ENCODE results near the gene CRYGN.

The CRYGN gene

DNA sequence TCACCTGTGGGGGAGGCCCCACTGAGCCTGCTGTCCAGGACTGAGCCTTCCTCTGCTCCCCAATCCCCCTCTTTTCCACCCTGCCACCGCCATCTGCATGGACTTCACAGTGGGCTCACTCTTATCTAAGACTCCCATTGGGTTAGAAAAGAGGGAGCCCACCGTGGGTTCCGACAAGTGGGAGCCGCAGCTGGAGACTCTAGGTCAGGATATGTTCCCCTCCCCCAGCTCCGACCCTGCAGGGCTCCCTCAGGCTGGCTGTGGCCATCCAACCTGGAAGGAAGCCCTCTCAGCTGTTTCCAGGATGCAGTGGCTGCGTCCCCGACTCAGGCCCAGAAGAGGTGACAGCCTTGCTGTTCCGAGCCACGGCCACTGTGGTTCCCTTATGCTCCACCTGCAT is 34.9 kb downstream of the CRYGN start:
- DNase-seq: no peak

DNA sequence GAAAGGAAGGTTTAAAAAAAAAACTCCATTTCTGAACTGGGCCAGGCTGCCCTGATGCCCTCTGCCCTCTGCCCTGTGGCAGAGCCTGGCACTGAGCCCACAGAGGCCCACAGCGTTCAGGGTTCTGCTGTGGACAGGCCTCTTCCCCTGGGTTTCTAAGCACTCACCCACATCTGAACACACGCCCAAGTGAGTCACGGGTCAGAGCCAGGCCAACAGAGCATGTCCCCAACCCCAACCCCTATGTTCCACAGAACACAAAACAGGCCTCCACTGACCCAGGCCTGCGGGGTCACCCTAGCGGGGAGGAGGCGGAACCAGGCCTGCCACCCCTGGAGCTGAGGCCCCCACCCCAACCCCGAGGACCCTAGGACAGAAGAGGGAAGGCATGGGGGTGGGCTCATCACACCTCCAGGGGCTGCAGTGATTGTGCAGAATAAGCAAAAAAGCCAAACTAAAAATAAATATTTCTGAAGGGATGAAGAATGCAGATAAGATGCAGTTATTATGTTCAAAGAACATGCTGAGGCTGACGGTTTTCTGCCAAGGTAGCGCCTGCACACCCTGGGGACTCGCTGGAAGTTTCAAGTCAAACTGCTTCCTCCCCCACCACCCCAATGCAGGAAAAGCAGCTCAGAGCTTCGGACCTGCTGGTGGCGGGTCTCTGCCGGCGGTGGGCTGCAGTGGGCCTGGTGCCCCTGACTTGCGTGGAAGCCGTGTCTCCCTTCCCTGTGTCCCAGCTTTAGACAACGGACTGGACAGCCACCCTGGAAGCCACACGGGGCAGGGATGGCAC is 35.5 kb downstream of the CRYGN start:
- no peak for DNase-seq

DNA sequence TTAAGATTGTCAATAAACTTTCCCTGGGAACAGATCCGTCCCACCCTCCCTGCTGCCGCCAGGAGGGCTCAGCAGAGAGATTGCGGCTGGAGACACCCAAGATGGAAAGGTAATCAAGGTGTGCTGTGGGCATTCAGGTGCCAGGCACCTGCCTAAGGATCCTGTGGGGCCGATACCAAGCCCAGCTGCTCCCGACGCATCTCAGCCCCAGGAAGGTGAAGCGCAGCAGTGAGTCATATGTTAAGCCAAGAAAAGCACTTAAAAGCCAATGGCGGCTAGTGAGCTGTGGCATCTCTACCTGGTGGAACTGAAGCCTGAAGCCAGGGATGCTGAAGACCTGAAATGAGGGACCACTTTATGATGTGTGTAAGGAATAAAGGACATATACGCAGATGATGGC is 36.2 kb downstream of the CRYGN start:
- DNase-seq: no peak

DNA sequence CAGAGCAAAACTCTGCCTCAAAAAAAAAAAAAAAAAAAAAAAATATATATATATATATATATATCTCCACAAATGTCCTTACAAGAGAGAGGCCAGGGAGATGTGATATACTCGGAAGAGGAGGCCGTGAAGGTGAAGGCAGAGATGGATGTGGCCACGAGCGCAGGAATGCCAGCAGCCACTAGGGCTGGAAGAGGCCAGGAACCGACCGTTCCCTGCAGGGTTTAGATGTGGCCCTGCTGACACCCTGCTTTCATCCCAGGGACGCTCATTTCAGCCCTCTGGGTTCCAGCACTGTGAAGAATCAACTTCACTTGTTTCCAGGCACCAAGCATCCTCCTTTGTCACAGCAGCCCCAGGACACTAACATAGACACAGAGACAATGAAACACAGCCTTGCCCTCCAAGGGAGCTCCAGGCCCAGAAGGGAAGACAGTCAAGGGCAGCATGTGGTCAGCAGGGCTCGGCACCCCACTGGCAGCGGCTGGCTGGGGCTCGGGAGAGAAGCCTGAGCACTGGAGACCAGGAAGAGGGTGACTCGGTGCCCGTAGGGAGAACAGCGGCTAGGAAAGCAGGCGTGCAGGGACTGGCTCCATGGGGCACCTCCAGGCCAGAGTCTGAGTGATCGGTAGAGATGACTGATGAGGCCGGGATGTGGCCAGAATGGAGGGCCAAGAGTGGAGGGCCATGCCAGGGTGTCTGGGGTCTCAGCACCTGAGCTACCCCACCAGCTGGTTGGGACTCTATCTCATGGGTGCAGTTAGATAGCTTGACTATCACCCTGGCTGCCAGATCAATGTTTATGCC is 37.7 kb downstream of the CRYGN start:
- no peak for DNase-seq

DNA sequence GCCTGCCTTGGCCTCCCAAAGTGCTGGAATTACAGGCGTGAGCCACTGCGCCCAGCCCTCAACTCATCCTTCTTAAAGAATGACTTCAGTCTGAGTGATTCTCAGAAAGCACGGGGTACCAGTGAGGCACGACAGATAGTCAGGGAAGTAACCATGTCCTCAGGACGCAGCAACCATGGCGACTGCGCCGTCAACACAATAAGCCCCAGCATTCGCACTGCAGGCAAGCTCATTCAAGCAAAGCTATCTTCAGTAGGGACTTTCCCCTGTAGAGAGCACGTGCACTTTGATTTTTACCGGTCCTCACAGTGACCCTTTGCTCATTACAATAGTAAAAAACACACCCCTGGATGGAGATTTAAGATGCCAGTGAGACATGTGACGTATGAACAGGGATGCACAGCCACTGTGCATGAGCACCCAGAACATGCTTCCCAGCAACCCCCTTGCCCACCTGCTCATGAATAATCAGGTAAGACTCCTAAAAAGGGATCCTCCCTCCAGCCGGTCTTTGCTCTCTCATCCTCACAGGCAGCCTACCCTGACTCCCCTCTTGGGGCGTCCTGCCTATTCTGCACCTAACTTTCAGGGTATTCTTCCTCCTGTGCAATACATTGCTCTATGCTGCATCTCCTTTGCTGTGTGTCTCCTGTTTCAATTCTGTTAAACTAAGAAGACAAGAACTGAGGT is 39.2 kb downstream of the CRYGN start:
- DNase-seq: no peak

DNA sequence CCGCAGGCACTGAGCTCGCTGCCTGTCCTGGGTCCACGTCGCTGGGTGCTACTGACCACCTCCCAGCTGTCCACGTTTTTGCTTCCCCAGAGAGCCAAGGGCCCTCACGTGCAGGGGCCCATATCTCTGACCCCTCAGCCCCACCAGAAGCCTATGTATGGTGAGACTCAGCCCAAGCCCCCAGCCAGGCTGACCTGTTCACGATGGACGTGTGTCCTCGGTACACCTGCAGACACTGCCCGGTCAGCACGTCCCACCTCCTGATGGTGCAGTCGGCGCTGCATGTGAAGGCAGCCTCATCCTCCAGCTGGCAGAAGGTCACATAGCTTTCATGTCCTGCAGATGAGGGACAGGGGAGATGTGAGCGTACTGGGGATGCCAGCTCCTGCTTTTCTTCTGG is 40.0 kb downstream of the CRYGN start:
- DNase-seq: no peak

DNA sequence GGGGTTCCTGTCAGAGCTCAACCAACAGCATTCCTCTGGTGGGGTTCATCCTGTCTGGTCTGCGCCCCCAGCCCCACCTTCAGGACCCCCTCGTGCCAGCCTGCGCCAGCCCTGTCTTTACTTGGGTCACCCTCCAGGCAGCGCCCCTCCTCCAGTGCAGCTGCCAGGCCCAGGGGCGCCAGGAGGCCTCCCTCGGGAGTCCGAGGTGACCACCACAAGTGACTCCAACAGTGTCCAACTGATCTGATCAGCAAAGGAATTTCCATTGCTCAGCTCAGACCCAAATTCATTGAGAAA is 40.7 kb downstream of the CRYGN start:
- DNase-seq: no peak

DNA sequence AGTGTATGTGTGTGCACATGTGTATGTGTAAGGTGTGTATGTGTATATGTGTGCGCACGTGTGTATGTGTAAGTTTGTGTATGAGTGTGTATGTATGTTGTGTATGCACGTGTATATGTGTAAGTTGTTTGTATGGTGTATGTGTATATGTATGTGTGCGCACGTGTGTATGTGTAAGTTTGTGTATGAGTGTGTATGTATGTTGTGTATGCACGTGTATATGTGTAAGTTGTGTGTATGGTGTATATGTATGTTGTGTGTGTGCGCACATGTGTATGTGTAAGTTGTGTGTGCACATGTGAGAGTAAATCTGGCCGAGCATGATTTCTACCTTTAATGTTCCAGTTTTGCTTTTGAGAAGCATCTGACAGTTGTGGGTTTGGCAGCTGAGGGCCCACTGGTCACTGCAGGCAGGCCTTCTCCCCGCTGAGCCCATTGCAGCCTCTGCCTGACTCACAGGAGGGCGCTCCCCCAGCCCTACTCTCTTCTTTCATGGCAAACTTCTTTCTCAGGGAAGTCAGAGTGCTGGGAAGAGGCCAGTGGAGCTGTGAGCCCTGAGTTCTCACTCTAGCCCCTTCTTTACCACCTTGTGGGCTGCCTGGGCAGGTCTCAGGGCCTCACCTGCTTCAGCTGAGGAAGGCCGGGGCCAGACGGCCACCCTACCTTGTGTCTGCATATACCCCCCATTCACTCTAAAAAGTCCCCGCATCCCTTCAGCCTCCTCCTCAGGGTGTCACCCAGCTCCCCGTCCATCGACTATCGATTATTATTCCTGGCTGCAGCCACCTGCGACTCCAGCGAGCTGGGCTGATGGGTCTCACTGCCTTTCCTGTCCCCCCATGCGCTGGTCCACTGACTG is 41.3 kb downstream of the CRYGN start:
- no peak for DNase-seq

DNA sequence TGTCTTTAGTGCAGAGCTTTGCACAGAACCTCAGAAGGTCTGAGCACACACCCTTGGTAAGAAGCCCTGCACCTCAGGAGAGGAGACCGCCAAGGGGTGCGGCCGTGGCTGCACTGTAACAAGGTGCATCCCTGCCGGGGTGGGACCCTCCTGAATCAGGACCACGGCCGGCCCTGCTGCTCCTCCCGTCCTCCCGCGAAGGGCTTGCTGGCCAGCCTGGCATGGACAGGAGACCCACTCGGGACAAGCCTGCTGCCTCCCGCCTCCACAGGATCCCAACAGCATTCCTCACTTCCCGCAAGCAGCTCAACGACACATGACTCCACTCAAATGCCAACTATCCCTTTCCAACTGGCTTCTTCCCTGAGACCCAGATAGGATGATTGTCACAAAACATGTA is 42.9 kb downstream of the CRYGN start:
- DNase-seq: no peak

DNA sequence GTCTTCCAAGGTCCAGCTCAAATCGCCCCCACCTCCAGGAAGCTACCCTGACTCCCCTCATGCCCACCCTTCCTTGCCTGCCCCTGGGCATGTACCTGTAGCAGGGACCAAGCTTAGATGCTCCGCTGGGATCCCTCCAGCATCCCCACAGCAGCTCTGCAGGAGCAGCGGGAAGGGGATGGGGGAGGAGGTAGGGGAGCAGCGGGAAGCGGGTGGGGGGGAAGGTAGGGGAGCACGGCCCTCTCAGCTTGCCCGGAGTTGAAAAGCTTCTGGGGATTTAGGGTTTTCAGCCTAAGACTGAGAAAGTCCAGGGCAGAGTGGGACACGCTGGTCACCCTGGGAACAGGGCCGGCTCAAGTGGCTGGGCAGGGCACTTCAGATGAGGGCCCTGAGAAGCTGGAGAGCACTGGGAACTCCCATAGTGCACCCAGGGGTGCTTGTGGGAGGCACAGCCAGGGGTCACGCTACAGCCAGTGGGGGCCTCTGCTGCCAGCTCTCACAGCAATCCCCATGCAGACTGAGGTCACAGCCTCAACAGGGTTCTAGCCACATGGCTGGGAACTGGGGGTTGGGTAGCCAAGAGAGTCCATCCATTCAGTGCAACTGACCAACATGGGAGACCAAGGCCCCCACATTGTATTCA is 43.5 kb downstream of the CRYGN start:
- no peak for DNase-seq

DNA sequence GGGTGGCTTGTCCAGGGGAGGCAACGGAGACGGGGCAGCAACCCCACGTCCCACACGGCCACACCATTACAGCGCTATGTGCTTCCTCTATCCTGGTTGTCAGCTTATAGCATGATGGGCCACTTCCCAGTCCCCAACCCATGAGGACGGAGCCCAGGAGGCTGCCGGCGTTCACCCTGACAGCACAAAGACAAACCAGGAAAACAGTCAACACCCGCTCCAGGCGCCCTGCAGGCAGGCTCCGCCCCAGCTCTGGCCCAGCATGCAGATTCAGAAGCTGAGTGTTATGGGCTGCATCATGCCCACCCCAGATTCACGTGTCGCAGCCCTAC is 44.9 kb downstream of the CRYGN start:
- no peak for DNase-seq

DNA sequence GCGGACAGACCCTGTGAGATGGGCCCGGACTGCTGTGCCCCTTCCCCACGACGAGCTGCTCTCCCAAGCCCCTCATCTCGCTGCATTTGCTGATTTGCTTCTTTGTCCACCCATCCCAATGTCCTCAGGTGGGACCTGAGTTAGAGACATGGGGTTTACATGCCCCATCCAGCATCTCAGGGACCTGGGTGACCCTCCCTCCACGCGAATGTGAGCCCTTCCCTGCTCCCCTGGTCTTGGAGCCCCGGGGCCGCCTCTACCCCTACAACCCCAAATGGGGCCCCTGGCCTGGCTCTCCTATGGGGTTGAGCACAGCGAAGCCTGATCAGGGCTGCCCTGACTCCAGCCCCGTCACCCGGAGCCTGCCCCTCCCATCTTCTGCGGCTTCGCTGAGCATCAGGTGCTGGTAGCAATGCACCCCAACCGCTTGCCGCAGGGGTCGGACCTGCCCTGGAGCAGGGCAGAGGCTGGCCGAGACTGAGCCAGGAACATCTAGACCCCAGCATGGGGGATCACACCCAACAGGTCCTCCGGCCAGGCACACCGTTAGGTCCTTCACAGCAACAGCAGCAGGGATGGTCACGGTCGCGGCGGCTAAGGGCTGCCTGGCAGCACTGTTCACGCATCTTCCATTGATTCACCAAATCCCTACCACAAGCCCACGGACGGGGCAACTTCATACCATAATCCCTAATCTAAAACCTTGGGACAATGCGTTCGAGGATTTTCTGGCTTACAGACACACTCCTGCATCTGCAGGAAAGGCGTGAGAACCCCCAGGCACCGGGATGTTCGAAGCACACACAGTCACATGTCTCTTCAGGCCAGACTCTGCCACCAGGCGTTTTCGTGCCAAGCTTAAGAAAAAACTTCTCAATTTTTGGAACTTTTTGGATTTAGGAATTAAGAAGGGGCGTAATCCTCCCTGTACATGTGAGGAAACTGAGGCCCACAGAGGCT is 45.6 kb downstream of the CRYGN start:
- no peak for DNase-seq

DNA sequence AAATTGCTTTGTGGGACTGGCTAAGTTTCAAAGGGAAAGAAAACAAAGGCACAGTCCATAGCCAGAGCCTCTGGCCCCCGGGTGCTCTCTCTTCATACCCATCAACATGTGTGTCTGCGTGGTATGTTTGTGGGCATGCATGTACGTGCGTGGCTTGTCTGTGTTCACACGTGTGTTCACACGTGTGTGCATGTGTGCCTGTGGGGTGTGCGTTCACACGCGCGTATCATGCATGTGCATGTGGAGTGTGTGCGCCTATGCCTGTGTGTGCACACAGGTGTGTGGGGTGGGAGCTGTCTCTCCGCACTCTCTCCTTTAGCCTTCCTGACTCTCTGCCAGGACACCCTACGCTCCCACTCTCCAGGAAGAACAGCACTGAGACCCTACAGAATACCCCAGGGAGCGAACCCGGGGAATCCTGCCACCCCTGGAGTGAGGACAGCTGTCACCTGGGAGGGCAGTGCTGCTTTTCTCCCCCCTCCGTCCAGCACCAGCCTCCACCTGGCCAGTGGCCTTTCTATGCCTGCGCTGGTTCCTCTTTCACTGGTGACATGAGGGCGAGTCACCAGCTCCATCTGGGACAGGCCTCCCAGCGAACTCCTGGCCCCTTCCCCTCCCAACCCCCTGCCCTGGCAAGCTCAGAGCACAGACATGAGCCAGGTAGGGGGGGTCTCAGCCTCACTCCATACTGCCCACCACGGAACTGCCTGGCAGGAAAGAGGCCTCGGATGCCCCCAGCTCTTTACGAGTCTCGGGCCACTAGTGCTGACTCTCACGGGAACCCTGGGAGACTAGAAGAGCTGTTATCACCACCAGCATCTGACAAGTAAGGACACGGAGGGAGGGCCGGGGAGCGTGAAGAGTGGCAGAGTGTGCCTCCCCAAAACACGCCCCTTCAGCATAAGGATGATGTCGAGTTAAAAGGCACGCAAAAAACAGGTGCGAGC is 46.6 kb downstream of the CRYGN start:
- DNase-seq: no peak

DNA sequence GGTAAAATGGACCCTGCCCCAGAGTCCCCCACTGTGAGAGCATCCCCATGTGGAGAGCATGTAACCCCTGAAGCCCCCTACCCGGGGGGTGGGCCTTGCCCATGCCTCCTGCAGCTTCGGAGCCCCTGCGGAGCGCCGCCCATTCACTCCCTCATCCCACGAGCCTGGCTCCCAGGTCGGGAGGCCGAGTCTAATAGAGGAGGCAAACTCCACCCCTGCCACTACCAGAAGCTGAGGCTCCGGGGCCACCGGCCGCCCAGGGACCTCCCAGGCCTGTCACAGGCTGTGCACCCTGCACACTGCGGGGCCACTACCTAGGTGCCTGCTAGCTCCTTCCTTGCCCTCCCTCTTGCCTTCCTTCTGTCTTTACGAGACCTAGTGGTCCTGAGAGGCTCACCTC is 47.5 kb downstream of the CRYGN start:
- no peak for DNase-seq

DNA sequence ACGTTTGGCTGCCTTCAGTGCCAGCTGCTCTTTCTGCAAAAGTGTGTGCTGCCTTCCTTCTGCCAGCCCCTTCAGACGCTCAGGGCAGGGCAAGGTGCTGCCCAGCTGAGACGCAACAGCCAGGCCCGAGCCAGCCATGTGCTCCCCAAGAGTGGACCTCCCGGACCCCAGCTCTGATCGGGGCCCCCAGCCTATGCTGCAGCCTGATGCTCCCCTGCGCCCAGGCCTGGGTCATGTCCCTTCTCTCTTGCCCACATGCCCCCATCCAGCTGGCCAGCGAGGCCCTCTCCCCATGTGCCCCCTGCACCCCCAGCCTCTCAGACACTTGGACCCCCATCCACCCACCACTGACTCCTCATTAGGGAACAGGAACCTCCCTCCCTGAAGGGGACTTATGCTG is 47.9 kb downstream of the CRYGN start:
- no peak for DNase-seq

DNA sequence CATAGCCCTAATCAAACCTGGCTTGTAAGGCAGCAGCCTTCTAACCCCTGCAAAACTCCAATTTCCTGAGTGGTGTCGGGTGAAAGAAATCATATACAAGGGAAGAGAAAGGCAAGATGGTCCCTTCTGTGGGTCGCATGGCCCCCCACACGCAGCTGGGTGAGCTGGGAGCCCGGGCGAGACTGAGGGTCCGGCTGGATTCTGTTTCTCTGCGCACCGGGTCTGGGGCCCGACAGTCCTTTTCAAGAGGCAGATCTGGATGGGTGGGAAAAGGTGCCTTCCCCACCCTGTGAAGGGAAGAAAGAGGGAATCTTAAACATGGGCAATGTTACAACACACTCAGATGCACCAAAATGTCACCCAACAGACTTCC is 48.6 kb downstream of the CRYGN start:
- DNase-seq: no peak

DNA sequence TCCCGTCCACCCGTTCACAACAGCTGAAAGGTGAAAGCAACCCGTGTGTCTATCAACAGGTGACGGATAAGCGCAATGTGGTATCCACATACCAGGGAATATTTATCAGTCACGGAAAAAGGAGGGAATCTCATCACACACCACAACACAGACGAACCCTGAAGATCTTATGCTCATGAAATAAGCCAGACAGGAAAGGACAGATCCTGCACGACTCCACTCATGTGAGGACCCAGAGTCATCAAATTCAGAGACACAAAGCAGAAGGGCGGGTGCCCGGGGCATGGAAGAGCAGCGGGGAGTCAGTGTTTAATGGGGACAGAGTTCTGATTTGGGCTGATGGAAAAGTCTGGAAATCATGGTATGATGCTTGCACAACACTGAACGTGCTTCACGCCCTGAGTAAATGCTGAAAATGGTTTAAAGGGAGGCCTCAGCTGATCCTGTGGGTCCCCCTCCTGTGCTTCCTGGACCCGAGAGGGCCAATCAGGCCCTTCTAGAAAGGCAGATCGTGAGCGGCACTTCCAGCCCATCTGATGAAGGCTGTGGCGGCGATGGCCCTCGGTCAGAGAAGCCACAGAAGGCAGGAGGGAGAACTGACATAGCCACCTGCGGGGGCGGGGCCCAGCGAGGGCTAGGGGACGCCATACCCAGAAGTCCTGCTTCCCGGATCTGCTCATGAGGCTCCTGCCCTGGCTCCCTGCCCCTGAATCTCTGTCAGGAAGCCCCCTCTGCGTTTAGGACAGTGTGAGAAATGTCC is 49.2 kb downstream of the CRYGN start:
- DNase-seq: no peak

DNA sequence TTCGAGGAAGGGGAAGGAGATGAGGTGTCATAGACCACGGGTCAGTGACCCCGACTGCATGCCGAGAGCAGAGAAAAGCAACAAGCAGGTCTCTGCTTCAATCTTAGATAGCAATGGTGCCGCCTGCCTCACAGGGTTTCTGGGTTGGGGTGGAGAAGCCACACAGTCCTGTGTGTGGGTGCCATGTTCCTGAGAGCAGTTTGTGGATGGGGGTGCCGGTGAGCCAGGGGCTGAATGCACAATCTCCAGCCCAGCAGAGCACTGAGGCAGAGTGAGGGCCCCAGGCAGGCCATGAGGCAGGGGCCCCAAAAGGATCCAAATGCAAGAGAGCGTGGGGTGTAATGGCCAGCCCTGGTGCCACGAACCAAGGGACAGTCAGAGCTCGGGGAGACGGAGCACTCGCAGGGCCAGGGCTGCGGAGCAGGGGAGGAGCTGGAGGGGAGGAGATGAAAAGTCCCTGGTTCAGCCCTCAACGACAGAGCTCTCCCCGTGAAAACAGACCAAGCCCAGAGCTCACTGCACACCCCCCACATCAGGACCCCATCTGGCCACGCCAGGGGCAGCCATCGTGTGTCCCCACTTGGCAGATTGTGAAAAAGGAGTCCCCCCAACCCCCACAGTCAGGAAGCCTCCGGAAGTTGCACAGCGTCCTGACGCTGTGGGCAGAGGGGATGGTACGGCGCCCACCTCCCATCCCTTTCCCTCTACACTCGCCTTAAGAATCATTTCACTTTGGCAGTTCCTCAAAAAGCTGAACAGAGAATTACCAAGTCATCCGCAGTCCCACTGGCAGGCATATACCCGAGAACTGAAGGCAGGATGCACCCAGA is 50.0 kb downstream of the CRYGN start:
- no peak for DNase-seq

Measured in NCI-H1417 treated with DMSO at 0.1 percent for 48 hours (cell line).